ENCODE data around the gene NBPF4.
A peak's percentile ranks its signal among the peaks of the same experiment; 100 is the strongest.
"Not testable (repeated sequence)": the region's sequence is repeated elsewhere in the genome, so short reads cannot be mapped to it uniquely, and the experiment has no call there.

Gene NBPF4, protein sequence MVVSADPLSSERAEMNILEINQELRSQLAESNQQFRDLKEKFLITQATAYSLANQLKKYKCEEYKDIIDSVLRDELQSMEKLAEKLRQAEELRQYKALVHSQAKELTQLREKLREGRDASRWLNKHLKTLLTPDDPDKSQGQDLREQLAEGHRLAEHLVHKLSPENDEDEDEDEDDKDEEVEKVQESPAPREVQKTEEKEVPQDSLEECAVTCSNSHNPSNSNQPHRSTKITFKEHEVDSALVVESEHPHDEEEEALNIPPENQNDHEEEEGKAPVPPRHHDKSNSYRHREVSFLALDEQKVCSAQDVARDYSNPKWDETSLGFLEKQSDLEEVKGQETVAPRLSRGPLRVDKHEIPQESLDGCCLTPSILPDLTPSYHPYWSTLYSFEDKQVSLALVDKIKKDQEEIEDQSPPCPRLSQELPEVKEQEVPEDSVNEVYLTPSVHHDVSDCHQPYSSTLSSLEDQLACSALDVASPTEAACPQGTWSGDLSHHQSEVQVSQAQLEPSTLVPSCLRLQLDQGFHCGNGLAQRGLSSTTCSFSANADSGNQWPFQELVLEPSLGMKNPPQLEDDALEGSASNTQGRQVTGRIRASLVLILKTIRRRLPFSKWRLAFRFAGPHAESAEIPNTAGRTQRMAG

DNA sequence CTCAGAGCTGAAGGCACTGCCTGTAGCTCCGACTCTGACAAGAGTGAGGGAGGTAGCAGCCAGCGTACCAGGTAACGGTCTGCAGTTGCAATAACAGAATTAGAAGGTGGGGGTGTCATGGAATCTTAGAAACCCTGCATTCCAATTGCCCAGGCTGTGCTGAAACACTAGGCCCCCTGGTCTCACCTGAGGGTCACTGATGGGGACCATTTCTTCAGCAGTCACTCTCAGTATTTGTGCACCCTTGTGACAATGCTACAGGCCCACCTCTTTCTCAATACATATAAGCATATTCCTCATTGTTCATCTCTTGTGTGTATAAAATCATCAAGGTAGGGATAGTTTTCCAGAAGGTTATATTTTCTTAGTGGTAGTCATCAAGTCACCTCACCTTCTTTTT, at the start of gene NBPF4:
TSS of gene NBPF4 (minus strand) at position 101 of the 400 bp plus-strand sequence. CDS start 315 bp downstream, outside the sequence.
- TF ChIP-seq, protein P1, sequence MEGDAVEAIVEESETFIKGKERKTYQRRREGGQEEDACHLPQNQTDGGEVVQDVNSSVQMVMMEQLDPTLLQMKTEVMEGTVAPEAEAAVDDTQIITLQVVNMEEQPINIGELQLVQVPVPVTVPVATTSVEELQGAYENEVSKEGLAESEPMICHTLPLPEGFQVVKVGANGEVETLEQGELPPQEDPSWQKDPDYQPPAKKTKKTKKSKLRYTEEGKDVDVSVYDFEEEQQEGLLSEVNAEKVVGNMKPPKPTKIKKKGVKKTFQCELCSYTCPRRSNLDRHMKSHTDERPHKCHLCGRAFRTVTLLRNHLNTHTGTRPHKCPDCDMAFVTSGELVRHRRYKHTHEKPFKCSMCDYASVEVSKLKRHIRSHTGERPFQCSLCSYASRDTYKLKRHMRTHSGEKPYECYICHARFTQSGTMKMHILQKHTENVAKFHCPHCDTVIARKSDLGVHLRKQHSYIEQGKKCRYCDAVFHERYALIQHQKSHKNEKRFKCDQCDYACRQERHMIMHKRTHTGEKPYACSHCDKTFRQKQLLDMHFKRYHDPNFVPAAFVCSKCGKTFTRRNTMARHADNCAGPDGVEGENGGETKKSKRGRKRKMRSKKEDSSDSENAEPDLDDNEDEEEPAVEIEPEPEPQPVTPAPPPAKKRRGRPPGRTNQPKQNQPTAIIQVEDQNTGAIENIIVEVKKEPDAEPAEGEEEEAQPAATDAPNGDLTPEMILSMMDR (IDR thresholded peaks at IDR 0.05): not testable (repeated sequence)

DNA sequence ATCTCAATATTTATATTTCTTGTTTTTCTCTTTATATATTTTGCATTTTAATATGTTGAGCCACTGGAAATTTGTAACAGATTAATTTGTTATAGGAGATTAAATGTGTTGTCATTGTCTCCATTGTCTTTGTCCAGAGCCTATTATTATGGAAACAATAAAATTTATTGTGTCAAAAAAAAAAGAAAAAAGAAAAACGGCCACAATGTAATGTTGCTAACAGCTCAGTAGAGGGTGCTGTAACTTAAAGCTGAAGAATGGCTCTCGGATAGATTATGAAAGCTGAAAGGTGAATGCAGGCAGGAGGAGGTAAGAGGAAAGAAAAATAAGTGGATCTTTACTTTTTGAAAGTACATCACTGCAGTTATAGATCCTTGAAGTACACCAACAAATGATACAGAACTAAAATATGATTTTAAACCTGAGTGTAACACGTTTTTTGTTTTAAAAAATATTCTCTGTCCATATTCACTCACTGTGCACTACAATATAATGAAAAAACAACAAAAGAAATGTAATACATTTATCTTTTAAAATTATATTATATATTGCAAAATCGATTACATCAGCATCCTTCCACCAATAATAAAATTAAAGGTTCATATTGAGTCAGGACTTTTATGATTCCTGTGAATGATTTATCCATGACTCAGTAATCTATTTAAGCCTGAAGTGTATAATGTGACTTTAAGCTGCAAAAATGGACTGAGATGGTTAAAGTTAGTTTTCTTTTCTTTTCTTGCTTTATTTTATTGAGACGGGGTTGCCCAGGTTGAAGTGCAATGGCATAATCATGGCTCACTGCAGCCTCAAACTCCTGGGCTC, 29.0 kb downstream of the NBPF4 start:
- TF ChIP-seq, protein P1 (IDR thresholded peaks at IDR 0.05): peak; percentile 65

GRCh38 chr1:108211014-108211413, 32.9 kb downstream of the NBPF4 start:
- TF ChIP-seq, protein P1 (IDR thresholded peaks at IDR 0.05): no peak

GRCh38 chr1:108209456-108210108, 34.3 kb downstream of the NBPF4 start:
- TF ChIP-seq, protein P1 (IDR thresholded peaks at IDR 0.05): no peak

DNA sequence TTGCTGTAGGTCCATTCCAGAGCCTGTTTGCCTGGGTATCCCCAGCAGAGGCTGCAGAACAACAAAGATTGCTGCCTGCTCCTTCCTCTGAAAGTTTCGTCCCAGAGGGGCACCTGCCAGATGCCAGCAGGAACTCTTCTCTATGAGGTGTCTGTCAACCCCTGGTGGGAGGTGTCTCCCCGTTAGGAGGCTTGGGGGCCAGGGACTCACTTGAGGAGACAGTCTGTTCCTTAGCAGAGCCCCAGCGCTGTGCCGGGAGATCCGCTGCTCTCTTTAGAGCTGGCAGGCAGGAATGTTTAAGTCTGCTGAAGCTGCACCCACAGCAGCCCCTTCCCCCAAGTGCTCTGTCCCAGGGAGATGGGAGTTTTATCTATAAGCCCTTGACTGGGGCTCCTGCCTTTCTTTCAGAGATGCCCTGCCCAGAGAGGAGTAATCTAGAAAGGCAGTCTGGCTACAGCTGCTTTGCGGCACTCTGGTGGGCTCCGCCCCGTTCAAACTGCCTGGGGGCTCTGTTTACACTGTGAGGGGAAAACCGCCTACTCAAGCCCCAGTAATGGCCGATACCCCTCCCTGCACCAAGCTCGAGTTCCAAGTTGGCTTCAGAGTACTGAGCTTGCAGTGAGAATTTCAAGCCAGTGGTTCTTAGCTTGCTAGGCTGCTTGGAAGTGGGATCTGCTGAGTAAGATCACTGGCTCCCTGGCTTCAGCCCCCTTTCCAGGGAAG, 35.0 kb downstream of the NBPF4 start:
- TF ChIP-seq, protein P1 (IDR thresholded peaks at IDR 0.05): no peak

DNA sequence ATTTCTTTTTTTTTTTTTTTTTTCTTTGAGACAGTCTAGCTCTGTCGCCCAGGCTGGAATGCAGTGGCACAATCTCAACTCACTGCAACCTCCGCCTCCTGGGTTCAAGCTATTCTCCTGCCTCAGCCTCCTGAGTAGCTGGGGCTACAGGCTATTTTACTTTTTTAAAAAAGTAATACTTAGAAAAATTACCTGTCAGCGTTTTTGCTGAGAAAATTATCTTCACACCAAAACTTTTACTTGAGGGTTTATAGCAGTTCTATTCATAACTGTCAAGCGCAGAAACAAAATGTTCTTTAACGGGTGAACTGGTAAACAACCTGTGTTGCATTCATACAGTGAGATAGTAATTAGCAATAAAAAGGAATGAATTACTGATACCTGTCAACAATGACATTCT, 42.2 kb downstream of the NBPF4 start:
- TF ChIP-seq, protein P1 (IDR thresholded peaks at IDR 0.05): no peak
